ENCODE results near the gene ALK. TPM values are rescaled to one million over a fixed set of nuclear protein-coding genes. Genes with fewer than 3 reads are reported as not detected.

ALK gene
- polyA plus RNA-seq, 1 of the 3 experiments (the other 2 are of a cell fraction), result 0.30 TPM

DNA sequence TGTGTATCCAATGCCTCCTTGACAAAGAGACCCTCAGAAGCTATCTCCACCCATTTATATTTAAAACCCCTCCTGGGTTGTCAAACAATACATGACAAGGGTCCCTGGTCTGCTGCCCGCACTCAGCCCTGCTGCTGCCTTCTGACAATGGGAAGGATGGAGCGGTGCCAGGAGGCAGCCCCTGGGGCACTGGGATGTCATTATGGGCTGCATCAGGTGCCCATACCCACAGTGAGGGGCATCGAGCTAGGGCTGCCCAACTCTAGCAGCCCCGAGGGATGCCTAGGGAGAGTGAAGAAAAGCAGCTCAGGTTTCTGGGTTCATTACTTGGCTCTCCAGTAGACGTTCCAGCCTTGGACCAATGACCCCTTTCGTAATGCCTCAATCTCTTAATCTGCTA is 301.7 kb downstream of the ALK start (continued):
- TF ChIP-seq, protein P1, sequence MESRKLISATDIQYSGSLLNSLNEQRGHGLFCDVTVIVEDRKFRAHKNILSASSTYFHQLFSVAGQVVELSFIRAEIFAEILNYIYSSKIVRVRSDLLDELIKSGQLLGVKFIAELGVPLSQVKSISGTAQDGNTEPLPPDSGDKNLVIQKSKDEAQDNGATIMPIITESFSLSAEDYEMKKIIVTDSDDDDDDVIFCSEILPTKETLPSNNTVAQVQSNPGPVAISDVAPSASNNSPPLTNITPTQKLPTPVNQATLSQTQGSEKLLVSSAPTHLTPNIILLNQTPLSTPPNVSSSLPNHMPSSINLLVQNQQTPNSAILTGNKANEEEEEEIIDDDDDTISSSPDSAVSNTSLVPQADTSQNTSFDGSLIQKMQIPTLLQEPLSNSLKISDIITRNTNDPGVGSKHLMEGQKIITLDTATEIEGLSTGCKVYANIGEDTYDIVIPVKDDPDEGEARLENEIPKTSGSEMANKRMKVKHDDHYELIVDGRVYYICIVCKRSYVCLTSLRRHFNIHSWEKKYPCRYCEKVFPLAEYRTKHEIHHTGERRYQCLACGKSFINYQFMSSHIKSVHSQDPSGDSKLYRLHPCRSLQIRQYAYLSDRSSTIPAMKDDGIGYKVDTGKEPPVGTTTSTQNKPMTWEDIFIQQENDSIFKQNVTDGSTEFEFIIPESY (IDR thresholded peaks at IDR 0.05; ENCODE audit: borderline replicate concordance, low read depth), result no peak
- TF ChIP-seq NFIC (IDR thresholded peaks at IDR 0.05; ENCODE audit: borderline replicate concordance) (no peak), EZH2phosphoT487 (IDR thresholded peaks at IDR 0.05; ENCODE audit: borderline replicate concordance, low read depth) (no peak)

DNA sequence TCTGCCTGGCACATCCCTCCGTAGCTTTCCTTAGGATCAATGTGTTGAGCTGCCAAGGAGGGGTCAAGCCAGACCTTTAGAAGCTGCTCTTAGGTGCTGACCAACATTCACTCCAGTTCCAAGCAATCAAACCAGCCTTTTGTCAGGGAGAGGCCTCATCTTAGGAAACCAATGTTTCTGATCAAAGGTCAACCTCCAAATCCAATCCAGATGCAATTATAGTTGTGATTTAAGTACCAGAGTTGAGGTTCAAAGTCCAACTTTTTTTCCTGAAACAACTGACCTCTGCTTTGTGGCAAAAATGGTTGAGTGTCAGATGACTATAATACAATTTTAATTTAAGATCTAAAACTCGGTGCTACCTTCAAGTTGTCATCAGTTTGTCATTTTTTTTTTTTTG is 303.4 kb downstream of the ALK start:
- no peaks in the 10 kb centered on the region for H3K36me3 ChIP-seq (replicated peaks in 1 of 2; ENCODE audit: control insufficient read depth in 1 of 2, insufficient read depth in 2 of 2, low read length in 1 of 2)
- no peak overlapping the region for H3K9ac ChIP-seq
- H3K4me1 ChIP-seq (ENCODE audit: control insufficient read depth in 1 of 2, insufficient read depth in 2 of 2, low read depth in 1 of 2, low read length in 1 of 2), result peaks cover 0 to 67% of the 10 kb centered on the region in 2 experiments; a peak in 2 of 4 replicates
- no peak overlapping the region for H3K4me3 ChIP-seq (ENCODE audit: low read depth in 2 of 2, low read length in 1 of 2)
- H3K27ac ChIP-seq (ENCODE audit: low read depth in 2 of 2, low read length in 1 of 2), result peak overlapping the region in 1 of 2 experiments; percentile 99; a peak in 2 of 4 replicates
- TF ChIP-seq, protein P2, sequence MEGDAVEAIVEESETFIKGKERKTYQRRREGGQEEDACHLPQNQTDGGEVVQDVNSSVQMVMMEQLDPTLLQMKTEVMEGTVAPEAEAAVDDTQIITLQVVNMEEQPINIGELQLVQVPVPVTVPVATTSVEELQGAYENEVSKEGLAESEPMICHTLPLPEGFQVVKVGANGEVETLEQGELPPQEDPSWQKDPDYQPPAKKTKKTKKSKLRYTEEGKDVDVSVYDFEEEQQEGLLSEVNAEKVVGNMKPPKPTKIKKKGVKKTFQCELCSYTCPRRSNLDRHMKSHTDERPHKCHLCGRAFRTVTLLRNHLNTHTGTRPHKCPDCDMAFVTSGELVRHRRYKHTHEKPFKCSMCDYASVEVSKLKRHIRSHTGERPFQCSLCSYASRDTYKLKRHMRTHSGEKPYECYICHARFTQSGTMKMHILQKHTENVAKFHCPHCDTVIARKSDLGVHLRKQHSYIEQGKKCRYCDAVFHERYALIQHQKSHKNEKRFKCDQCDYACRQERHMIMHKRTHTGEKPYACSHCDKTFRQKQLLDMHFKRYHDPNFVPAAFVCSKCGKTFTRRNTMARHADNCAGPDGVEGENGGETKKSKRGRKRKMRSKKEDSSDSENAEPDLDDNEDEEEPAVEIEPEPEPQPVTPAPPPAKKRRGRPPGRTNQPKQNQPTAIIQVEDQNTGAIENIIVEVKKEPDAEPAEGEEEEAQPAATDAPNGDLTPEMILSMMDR (IDR thresholded peaks at IDR 0.05), result no peak
- TF ChIP-seq MXI1 (IDR thresholded peaks at IDR 0.05; ENCODE audit: low read depth, low read length) (no peak), GATA2 (CRISPR knock-in tag; IDR thresholded peaks at IDR 0.05) (no peak), RCOR1 (IDR thresholded peaks at IDR 0.05; ENCODE audit: low read length) (no peak), FOSL2 (IDR thresholded peaks at IDR 0.05; ENCODE audit: borderline replicate concordance, low read depth) (no peak), TAF1 (IDR thresholded peaks at IDR 0.05; ENCODE audit: borderline replicate concordance, low read depth, low read length) (no peak), TCF12 (IDR thresholded peaks at IDR 0.05) (no peak), TEAD4 (IDR thresholded peaks at IDR 0.05; ENCODE audit: borderline replicate concordance, insufficient read depth) (no peak), NFIC (IDR thresholded peaks at IDR 0.05; ENCODE audit: borderline replicate concordance) (no peak), ELF1 (IDR thresholded peaks at IDR 0.05) (no peak)
- TF ChIP-seq, protein P3, sequence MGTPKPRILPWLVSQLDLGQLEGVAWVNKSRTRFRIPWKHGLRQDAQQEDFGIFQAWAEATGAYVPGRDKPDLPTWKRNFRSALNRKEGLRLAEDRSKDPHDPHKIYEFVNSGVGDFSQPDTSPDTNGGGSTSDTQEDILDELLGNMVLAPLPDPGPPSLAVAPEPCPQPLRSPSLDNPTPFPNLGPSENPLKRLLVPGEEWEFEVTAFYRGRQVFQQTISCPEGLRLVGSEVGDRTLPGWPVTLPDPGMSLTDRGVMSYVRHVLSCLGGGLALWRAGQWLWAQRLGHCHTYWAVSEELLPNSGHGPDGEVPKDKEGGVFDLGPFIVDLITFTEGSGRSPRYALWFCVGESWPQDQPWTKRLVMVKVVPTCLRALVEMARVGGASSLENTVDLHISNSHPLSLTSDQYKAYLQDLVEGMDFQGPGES (IDR thresholded peaks at IDR 0.05; ENCODE audit: low read depth, low read length), result no peak
- TF ChIP-seq, protein P1 (IDR thresholded peaks at IDR 0.05; ENCODE audit: borderline replicate concordance, low read depth), result no peak
- TF ChIP-seq, protein P4, sequence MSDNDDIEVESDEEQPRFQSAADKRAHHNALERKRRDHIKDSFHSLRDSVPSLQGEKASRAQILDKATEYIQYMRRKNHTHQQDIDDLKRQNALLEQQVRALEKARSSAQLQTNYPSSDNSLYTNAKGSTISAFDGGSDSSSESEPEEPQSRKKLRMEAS (IDR thresholded peaks at IDR 0.05; ENCODE audit: low read depth), result no peak
- CTCF ChIA-PET, result no interaction called here
- DNase-seq, result no peak
- no peak overlapping the region for H2AFZ ChIP-seq (ENCODE audit: low read depth)
- H3K9me2 ChIP-seq, result no peaks in the 10 kb centered on the region
- WGBS (ENCODE audit: low lambda C conversion rate), result 29% methylated on average over 2 of the region's 2 CpGs
- H3K79me2 ChIP-seq (ENCODE audit: insufficient read depth), result no peaks in the 10 kb centered on the region
- H3K9me3 ChIP-seq, result no peaks in the 10 kb centered on the region
- POLR2A ChIA-PET, result interaction anchor here (1.4 kb wide), 1 partner anchor 355 kb away, joined by 4 read pairs; no protein-coding TSS in a partner anchor
- H3K4me2 ChIP-seq, result no peak overlapping the region
- H4K20me1 ChIP-seq (ENCODE audit: insufficient read depth), result no peaks in the 10 kb centered on the region
- H3F3A ChIP-seq (replicated peaks; ENCODE audit: insufficient read depth), result no peaks in the 10 kb centered on the region
- H3K27me3 ChIP-seq (ENCODE audit: insufficient read depth), result no peaks in the 10 kb centered on the region
